Measurements from ENCODE around the gene PITPNC1.

- TF ChIP-seq POLR2AphosphoS5 (IDR thresholded peaks at IDR 0.05; ENCODE audit: low read depth, low read length) (no peak), CTCF (IDR thresholded peaks at IDR 0.05) (no peak)
These were observed 180.2 kb downstream of the PITPNC1 start for GRCh38 chr17:67557052-67557845.

All from Panc1 (cell line).